IMR-90 (cell line): Measurements from ENCODE around the gene ERCC6. TPM values are rescaled to one million over a fixed set of nuclear protein-coding genes. Genes with fewer than 3 reads are reported as not detected.

ENCODE experiments used
- ATAC-seq: fragments of 200-7000 bp; cut with Tn5 transposase; 2 replicates; pipeline ENCODE4 v1.9.1; 2020; ENCODE audit warnings: low read depth, mild to moderate bottlenecking, moderate library complexity
- BruUV-seq: library from RNA; stranded (reverse); fragments of 400-500 nt; replicated peaks from 2 replicates; lab custom pipeline; 2021; lab: Mats Ljungman, UMichigan
- CTCF ChIA-PET: fragments of 300-600 bp; formaldehyde crosslinking; extraction: SDS; loops from one replicate; lab custom pipeline; 2021; ENCODE audit warnings: antibody characterized with exemption; lab: Yijun Ruan, JAX
- POLR2A ChIA-PET: fragments of 300-600 bp; sonication (Branson Sonifier 250); formaldehyde crosslinking; loops from one replicate; lab custom pipeline; 2022; ENCODE audit warnings: antibody characterized with exemption; ENCODE audit not compliant: unreplicated experiment; lab: Charles Lee
- DNase-seq: peaks from one replicate; pipeline ENCODE4 v3.0.0; 2013
- H2AFZ ChIP-seq: replicated peaks from 2 replicates; pipeline ENCODE3; 2013; ENCODE audit warnings: low read length, mild to moderate bottlenecking; ENCODE audit not compliant: poor library complexity
- H2AK5ac ChIP-seq: 2 replicates; pipeline ENCODE4 v1.6.1; 2013; ENCODE audit warnings: low read depth, low read length, inconsistent platforms
- H2AK9ac ChIP-seq: replicated peaks from 2 replicates; pipeline ENCODE3; 2013; ENCODE audit warnings: mild to moderate bottlenecking, low read depth, low read length, moderate library complexity; ENCODE audit not compliant: poor library complexity
- H2BK120ac ChIP-seq: 2 replicates; pipeline ENCODE4 v1.6.1; 2013; ENCODE audit warnings: low read depth, low read length, inconsistent platforms
- H2BK15ac ChIP-seq: 3 replicates; pipeline ENCODE4 v1.6.1; 2013; ENCODE audit warnings: low read depth, low read length, inconsistent platforms
- H2BK20ac ChIP-seq: 2 replicates; pipeline ENCODE4 v1.6.1; 2013; ENCODE audit warnings: low read depth, mild to moderate bottlenecking, inconsistent platforms, low read length, moderate library complexity
- H2BK5ac ChIP-seq: 2 replicates; pipeline ENCODE4 v1.6.1; 2013; ENCODE audit warnings: mild to moderate bottlenecking, low read depth, low read length, inconsistent platforms; ENCODE audit not compliant: poor library complexity, severe bottlenecking
- H3K14ac ChIP-seq: replicated peaks from 2 replicates; pipeline ENCODE4 v1.6.1; 2013; ENCODE audit warnings: low read depth, low read length, inconsistent platforms
- H3K18ac ChIP-seq: 2 replicates; pipeline ENCODE4 v1.6.1; 2013; ENCODE audit warnings: low read depth, low read length, control low read depth
- H3K23ac ChIP-seq: 2 replicates; pipeline ENCODE4 v1.6.1; 2013; ENCODE audit warnings: low read depth, low read length, inconsistent platforms
- H3K27ac ChIP-seq: 2 replicates; pipeline ENCODE4 v1.5.1; 2013; ENCODE audit warnings: mild to moderate bottlenecking, control low read depth, low read length; ENCODE audit not compliant: insufficient read depth
- H3K27me3 ChIP-seq: 2 replicates; pipeline ENCODE4 v1.6.1; 2013; ENCODE audit warnings: low read length; ENCODE audit not compliant: control insufficient read depth, insufficient read depth
- H3K36me3 ChIP-seq: 2 replicates; pipeline ENCODE4 v1.6.1; 2013; ENCODE audit warnings: low read length, mixed read lengths; ENCODE audit not compliant: control insufficient read depth, insufficient read depth
- H3K4ac ChIP-seq: 2 replicates; pipeline ENCODE4 v1.6.1; 2013; ENCODE audit warnings: low read depth, low read length, inconsistent platforms
- H3K4me1 ChIP-seq: 2 replicates; pipeline ENCODE4 v1.6.1; 2013; ENCODE audit warnings: low read length, mixed read lengths; ENCODE audit not compliant: control insufficient read depth, insufficient read depth
- H3K4me2 ChIP-seq: 2 replicates; pipeline ENCODE4 v1.6.1; 2013; ENCODE audit warnings: low read depth, mild to moderate bottlenecking, control low read depth, low read length, moderate library complexity
- H3K4me3 ChIP-seq: 2 replicates; pipeline ENCODE4 v1.5.1; 2013; ENCODE audit warnings: low read depth, mild to moderate bottlenecking, control low read depth, low read length, moderate library complexity; ENCODE audit not compliant: insufficient read depth
- H3K56ac ChIP-seq: 2 replicates; pipeline ENCODE4 v1.6.1; 2013; ENCODE audit warnings: low read length, inconsistent platforms; ENCODE audit not compliant: insufficient read depth; ENCODE audit errors: extremely low read depth
- H3K79me1 ChIP-seq, 2 experiments: 2 replicates each; pipeline ENCODE4 v1.6.1; 2013; ENCODE audit warnings: low read length in 2 of 2, inconsistent platforms in 1 of 2, low read depth in 1 of 2
- H3K9ac ChIP-seq: 2 replicates; pipeline ENCODE4 v1.6.1; 2013; ENCODE audit warnings: low read depth, low read length, control low read depth
- H3K9me1 ChIP-seq: 2 replicates; pipeline ENCODE4 v1.6.1; 2013; ENCODE audit warnings: low read length, inconsistent platforms; ENCODE audit not compliant: insufficient read depth
- H3K9me3 ChIP-seq: 2 replicates; pipeline ENCODE4 v1.6.1; 2013; ENCODE audit warnings: low read length; ENCODE audit not compliant: control insufficient read depth, insufficient read depth
- H4K20me1 ChIP-seq: 2 replicates; pipeline ENCODE4 v1.6.1; 2013; ENCODE audit warnings: low read length, inconsistent platforms; ENCODE audit not compliant: insufficient read depth
- H4K5ac ChIP-seq: 2 replicates; pipeline ENCODE4 v1.6.1; 2013; ENCODE audit warnings: mild to moderate bottlenecking, low read depth, low read length, control low read depth
- H4K8ac ChIP-seq, 2 experiments: 2 replicates each; pipeline ENCODE4 v1.6.1; 2013; ENCODE audit warnings: low read depth in 2 of 2, low read length in 2 of 2, control low read depth in 1 of 2, inconsistent platforms in 1 of 2
- H4K91ac ChIP-seq: 2 replicates; pipeline ENCODE4 v1.6.1; 2013; ENCODE audit warnings: low read depth, low read length, inconsistent platforms; ENCODE audit not compliant: insufficient read depth
- BHLHE40 ChIP-seq: fragments of 150-350 bp; IDR thresholded peaks from 2 replicates; pipeline ENCODE4 v1.6.1; 2016; ENCODE audit warnings: mild to moderate bottlenecking, low read depth, low read length
- MAZ ChIP-seq: IDR thresholded peaks from 2 replicates; pipeline ENCODE4 v1.6.1; 2012; ENCODE audit warnings: low read depth, mild to moderate bottlenecking, low read length, improper control_type of control experiment, moderate library complexity, borderline replicate concordance
- RCOR1 ChIP-seq: IDR thresholded peaks from 2 replicates; pipeline ENCODE4 v1.6.1; 2012; ENCODE audit warnings: mild to moderate bottlenecking, low read length, improper control_type of control experiment; ENCODE audit not compliant: insufficient replicate concordance
- WGBS, 2 experiments: methylation state at CpG; one replicate each; pipeline versions ENCODE4 v1.1.5 to v1.1.7; 2013; ENCODE audit warnings: missing lambda C conversion rate in 2 of 2; ENCODE audit not compliant: insufficient read length in 1 of 2; ENCODE audit errors: extremely low coverage in 2 of 2; 5-methylcytosine and 5-hydroxymethylcytosine counted together
- dilution Hi-C: fragments of 300-500 bp; cut with HindIII; formaldehyde crosslinking; loops from one replicate; pipeline ENCODE4 v1.14.3; 2018; ENCODE audit warnings: low sequenced_read_pairs; ENCODE audit not compliant: unreplicated experiment
- in situ Hi-C: fragments of 300-500 bp; cut with MboI; formaldehyde crosslinking; loops from 3 replicates; pipeline ENCODE4 v1.14.3; 2019; ENCODE audit warnings: low sequenced_read_pairs, inconsistent platforms, mixed read lengths
- intact Hi-C: fragments of 100-400 bp; cut with micrococcal nuclease; formaldehyde crosslinking; loops from 2 replicates; pipeline ENCODE4 v1.10.0; 2022
- polyA plus RNA-seq, 3 experiments: library from polyadenylated mRNA; depleted of rRNA; stranded (reverse); fragments of >200 nt; gene quantifications; 2 replicates each; pipeline ENCODE4 v1.2.3, GENCODE V29; 2012; ENCODE audit warnings: low replicate concordance in 1 of 3
- total RNA-seq: library from RNA; depleted of rRNA; stranded (reverse); fragments of >200 nt; gene quantifications from 2 replicates; pipeline ENCODE4 v1.2.3, GENCODE V29; 2012

ERCC6 gene
- total and polyA plus RNA-seq, 2 of the 4 experiments (the other 2 are of a cell fraction): 7.3 to 14.9 TPM

DNA sequence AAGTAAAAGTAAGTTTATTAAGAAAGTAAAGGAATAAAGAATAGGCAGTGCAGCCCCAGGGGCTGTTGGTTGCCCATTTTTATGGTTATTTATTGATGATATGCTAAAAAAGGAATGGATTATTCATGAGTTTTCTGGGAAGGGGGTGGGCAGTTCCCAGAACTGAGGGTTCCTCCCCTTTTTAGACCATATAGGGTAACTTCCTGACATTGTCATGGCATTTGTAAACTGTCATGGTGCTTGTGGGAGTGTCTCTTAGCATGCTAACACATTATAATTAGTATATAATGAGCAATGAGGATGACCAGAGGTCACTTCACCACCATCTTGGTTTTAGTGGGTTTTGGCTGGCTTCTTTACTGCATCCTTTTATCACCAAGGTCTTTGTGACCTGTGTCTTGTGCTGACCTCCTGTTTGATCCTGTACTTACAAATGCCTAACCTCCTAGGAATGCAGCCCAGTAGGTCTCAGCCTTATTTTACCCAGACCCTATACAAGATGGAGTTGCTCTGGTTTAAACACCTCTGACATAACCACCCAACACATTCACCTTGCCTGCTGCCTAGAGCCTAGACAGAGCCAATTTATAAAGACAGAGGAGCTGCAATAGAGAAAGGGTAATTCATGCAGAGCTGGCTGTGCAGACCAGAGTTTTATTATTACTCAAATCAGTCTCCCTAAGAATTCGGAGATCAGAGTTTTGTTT lies 10.9 kb upstream of the ERCC6 start:
- Histone ChIP-seq H3K14ac (no peak overlapping the region), H2BK5ac (peak overlapping the region; percentile 68), H2BK15ac (peak overlapping the region; percentile 65; the same call in 1 of the 3 replicates), H3K9ac (no peak overlapping the region), H3K4me2 (no peak overlapping the region), H3K23ac (no peak overlapping the region), H2AK5ac (no peak overlapping the region), H2BK20ac (peak overlapping the region; percentile 58; the same call in 1 of the 2 replicates), H3K36me3 (no peaks in the 10 kb centered on the region), H3K79me1 (no peaks in the 10 kb centered on the region), H3K4me3 (no peak overlapping the region), H3K56ac (no peak overlapping the region), H2AK9ac (no peak overlapping the region), H3K4ac (peak overlapping the region; percentile 10; the same call in 1 of the 2 replicates), H2AFZ (no peak overlapping the region), H3K27ac (no peak overlapping the region), H3K9me3 (no peaks in the 10 kb centered on the region; the same call in 1 of the 2 replicates), H3K4me1 (peaks cover 7% of the 10 kb centered on the region; the same call in 1 of the 2 replicates), H3K27me3 (no peaks in the 10 kb centered on the region), H4K8ac (no peak overlapping the region), H4K91ac (no peak overlapping the region; the same call in 1 of the 2 replicates), H4K5ac (peak overlapping the region; percentile 40; the same call in 1 of the 2 replicates), H4K20me1 (no peaks in the 10 kb centered on the region), H3K9me1 (no peaks in the 10 kb centered on the region), H3K18ac (no peak overlapping the region), H2BK120ac (peak overlapping the region; percentile 47; the same call in 1 of the 2 replicates)
- WGBS, 2 experiments: no CpG with 5 or more reads among the region's 1 CpG
- ATAC-seq (no peak), DNase-seq (no peak)
- no TSS peak for BruUV-seq
- intact Hi-C loops (no loop called here), dilution Hi-C loops (no loop called here), in situ Hi-C loops (no loop called here)
- ChIA-PET POLR2A (no interaction called here), CTCF (no interaction called here)
- TF ChIP-seq BHLHE40 (no peak), MAZ (no peak), RCOR1 (no peak)
